Prostate gland (tissue), 2 donors: ENCODE data around the gene SRGAP3.

Experiments
- POLR2A ChIP-seq: fragments of 450-650 bp; IDR thresholded peaks from one replicate; pipeline ENCODE4 v1.6.1; 2016; ENCODE audit warnings: antibody characterized with exemption, mild to moderate bottlenecking
- TF ChIP-seq, protein P1 (sequence below), 4 experiments: fragments of 200-600 bp in 2 of 4; fragments of 450-650 bp in 2 of 4; sonication (generic) in 2 of 4; IDR thresholded peaks; 1 replicate in 3 of 4; 2 replicates in 1 of 4; pipeline ENCODE4 v1.5.1; 2016 to 2019; ENCODE audit warnings: antibody characterized with exemption in 4 of 4, mild to moderate bottlenecking in 2 of 4, moderate library complexity in 2 of 4

DNA sequence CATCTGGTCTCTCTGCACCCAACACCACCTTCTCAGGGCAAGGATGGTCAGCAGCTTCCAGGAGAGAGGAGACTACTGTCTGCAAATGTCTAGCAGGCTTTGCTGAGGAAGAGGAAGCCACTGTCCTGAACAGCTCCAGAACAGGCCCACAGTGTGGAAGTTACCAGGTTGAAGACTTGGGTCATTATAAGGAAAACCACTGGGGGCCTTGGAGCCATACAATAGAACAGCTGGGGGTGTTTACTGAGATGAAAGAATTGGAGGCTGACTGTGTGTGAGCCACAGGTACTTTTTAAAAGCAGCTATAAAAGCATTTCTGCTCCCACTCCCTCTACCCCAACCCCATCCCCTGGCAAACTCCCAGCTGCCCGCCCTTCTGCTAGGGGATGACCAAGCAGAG is 24.2 kb downstream of the SRGAP3 start:
- TF ChIP-seq POLR2A, result no peak
- TF ChIP-seq, protein P1, sequence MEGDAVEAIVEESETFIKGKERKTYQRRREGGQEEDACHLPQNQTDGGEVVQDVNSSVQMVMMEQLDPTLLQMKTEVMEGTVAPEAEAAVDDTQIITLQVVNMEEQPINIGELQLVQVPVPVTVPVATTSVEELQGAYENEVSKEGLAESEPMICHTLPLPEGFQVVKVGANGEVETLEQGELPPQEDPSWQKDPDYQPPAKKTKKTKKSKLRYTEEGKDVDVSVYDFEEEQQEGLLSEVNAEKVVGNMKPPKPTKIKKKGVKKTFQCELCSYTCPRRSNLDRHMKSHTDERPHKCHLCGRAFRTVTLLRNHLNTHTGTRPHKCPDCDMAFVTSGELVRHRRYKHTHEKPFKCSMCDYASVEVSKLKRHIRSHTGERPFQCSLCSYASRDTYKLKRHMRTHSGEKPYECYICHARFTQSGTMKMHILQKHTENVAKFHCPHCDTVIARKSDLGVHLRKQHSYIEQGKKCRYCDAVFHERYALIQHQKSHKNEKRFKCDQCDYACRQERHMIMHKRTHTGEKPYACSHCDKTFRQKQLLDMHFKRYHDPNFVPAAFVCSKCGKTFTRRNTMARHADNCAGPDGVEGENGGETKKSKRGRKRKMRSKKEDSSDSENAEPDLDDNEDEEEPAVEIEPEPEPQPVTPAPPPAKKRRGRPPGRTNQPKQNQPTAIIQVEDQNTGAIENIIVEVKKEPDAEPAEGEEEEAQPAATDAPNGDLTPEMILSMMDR (IDR thresholded peaks at IDR 0.05), result no peak
